Measurements from ENCODE around the gene HIVEP2.

DNA sequence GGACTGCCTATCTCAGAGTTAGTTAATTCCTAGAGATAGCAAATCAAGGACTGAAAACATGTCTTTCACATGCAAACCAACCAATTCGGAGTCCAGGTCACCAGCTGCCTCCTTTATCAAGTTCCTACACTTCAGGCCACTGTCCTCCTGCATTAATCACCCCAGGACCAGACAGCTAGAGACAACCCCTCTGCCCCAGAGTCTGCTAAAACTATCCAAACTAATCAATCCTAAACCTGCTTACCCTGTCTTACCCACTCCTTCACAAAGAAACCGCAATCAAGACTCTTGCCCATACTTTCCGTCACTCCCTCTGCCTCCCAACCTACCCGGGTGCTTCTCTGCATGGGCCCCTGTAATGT lies 207.0 kb downstream of the HIVEP2 start:
- TF ChIP-seq, protein P1, sequence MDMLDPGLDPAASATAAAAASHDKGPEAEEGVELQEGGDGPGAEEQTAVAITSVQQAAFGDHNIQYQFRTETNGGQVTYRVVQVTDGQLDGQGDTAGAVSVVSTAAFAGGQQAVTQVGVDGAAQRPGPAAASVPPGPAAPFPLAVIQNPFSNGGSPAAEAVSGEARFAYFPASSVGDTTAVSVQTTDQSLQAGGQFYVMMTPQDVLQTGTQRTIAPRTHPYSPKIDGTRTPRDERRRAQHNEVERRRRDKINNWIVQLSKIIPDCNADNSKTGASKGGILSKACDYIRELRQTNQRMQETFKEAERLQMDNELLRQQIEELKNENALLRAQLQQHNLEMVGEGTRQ (IDR thresholded peaks at IDR 0.05) = no peak
- TF ChIP-seq RFX5 (IDR thresholded peaks at IDR 0.05) = no peak
- TF ChIP-seq JUN (IDR thresholded peaks at IDR 0.05) = no peak
- TF ChIP-seq, protein P2, sequence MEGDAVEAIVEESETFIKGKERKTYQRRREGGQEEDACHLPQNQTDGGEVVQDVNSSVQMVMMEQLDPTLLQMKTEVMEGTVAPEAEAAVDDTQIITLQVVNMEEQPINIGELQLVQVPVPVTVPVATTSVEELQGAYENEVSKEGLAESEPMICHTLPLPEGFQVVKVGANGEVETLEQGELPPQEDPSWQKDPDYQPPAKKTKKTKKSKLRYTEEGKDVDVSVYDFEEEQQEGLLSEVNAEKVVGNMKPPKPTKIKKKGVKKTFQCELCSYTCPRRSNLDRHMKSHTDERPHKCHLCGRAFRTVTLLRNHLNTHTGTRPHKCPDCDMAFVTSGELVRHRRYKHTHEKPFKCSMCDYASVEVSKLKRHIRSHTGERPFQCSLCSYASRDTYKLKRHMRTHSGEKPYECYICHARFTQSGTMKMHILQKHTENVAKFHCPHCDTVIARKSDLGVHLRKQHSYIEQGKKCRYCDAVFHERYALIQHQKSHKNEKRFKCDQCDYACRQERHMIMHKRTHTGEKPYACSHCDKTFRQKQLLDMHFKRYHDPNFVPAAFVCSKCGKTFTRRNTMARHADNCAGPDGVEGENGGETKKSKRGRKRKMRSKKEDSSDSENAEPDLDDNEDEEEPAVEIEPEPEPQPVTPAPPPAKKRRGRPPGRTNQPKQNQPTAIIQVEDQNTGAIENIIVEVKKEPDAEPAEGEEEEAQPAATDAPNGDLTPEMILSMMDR (IDR thresholded peaks at IDR 0.05) = no peak
- TF ChIP-seq EHMT2 (IDR thresholded peaks at IDR 0.05; ENCODE audit: low read depth) = no peak
- no peak for TF ChIP-seq POLR2A (IDR thresholded peaks at IDR 0.05; ENCODE audit: low read length)
- TF ChIP-seq BHLHE40 (IDR thresholded peaks at IDR 0.05; ENCODE audit: low read depth, low read length) = no peak
- TF ChIP-seq CHD2 (IDR thresholded peaks at IDR 0.05; ENCODE audit: low read length, partially characterized antibody) = no peak
